Activated CD8-positive, alpha-beta T cell treated with anti-CD3 and anti-CD28 coated beads, Interleukin-2, amount 10 ng/mL, durations not matched to agents 7 days and 5 days (primary cell): Measurements from ENCODE around the gene MZT2B. TPM values are rescaled to one million over a fixed set of nuclear protein-coding genes. Genes with fewer than 3 reads are reported as not detected.
"Not testable (repeated sequence)": the region's sequence is repeated elsewhere in the genome, so short reads cannot be mapped to it uniquely, and the experiment has no call there.

Source experiments
- ATAC-seq: fragments of 150-1000 bp; cut with Tn5 transposase; one replicate; pipeline ENCODE4 v1.10.0; 2021; ENCODE audit warnings: moderate library complexity
- CTCF ChIA-PET: fragments of 350-600 bp; sonication (Branson Sonifier 250); formaldehyde crosslinking; loops from one replicate; lab custom pipeline; 2021; ENCODE audit warnings: antibody characterized with exemption; lab: Charles Lee
- POLR2A ChIA-PET: fragments of 350-600 bp; sonication (Branson Sonifier 250); formaldehyde crosslinking; loops from one replicate; lab custom pipeline; 2021; ENCODE audit warnings: antibody characterized with exemption; lab: Charles Lee
- DNase-seq: peaks from one replicate; pipeline ENCODE4 v3.0.0-alpha.2; 2020
- H3K27ac Mint-ChIP-seq: one replicate; pipeline ENCODE4 v1.8.0; 2021; ENCODE audit warnings: mild to moderate bottlenecking, mixed read lengths
- H3K27me3 Mint-ChIP-seq: one replicate; pipeline ENCODE4 v1.8.0; 2021; ENCODE audit warnings: low read depth, mixed read lengths
- H3K36me3 Mint-ChIP-seq: one replicate; pipeline ENCODE4 v1.8.0; 2021; ENCODE audit warnings: low read depth, mixed read lengths
- H3K4me1 Mint-ChIP-seq: one replicate; pipeline ENCODE4 v1.8.0; 2021; ENCODE audit warnings: low read depth, mixed read lengths
- H3K4me3 Mint-ChIP-seq: one replicate; pipeline ENCODE4 v1.8.0; 2021; ENCODE audit warnings: mild to moderate bottlenecking, mixed read lengths
- H3K9me3 Mint-ChIP-seq: one replicate; pipeline ENCODE4 v1.8.0; 2022; ENCODE audit warnings: mixed read lengths; ENCODE audit not compliant: insufficient read depth
- total RNA-seq, 2 experiments: library from RNA; stranded (reverse); gene quantifications; one replicate each; pipeline ENCODE4 v1.2.3, GENCODE V29; 2021

MZT2B gene
- total RNA-seq, 2 experiments from 2014 or later: 458 to 486 TPM

GRCh38 chr2:130239581-130239980, 57.5 kb downstream of the MZT2B start:
- H3K36me3 Mint-ChIP-seq, DNase-seq, H3K9me3 Mint-ChIP-seq, H3K27me3 Mint-ChIP-seq, H3K27ac Mint-ChIP-seq, POLR2A ChIA-PET, CTCF ChIA-PET, H3K4me3 Mint-ChIP-seq, H3K4me1 Mint-ChIP-seq, ATAC-seq: not testable (repeated sequence)

Other genes starting within 250 kb of the MZT2B start
- not detected for gene RAB6C, start 202.6 kb upstream of the MZT2B start, total RNA-seq
- gene POTEF, start 53.0 kb upstream of the MZT2B start, total RNA-seq: not detected
- gene CCDC74B, start 37.1 kb upstream of the MZT2B start, total RNA-seq: 1 to 10 TPM; 3.2 to 3.4 TPM
- gene SMPD4, start 660 bp upstream of the MZT2B start, total RNA-seq: 10 to 100 TPM; 83.9 to 88.2 TPM
- gene TUBA3E, start 16.2 kb downstream of the MZT2B start, total RNA-seq: not detected
- gene IMP4, start 160.6 kb downstream of the MZT2B start, total RNA-seq: 10 to 100 TPM; 80.7 to 88.6 TPM
- gene PTPN18, start 173.8 kb downstream of the MZT2B start, total RNA-seq: 10 to 100 TPM; 67.0 to 71.9 TPM